GM12864 (cell line): ENCODE data around the gene ARMS2.

ENCODE experiments used
- DNase-seq: peaks from one replicate; pipeline ENCODE4 v3.0.0-alpha.2; 2011; ENCODE audit warnings: low read depth
- H3K4me3 ChIP-seq: 2 replicates; pipeline ENCODE4 v1.5.1; 2011; ENCODE audit warnings: mild to moderate bottlenecking, low read depth, low read length, control low read depth
- TF ChIP-seq, protein P1 (sequence below): IDR thresholded peaks from 2 replicates; pipeline ENCODE4 v1.5.1; 2011; ENCODE audit warnings: low read depth, mild to moderate bottlenecking, moderate library complexity, low read length, control low read depth, inconsistent platforms; ENCODE audit errors: missing control alignments

The ARMS2 gene

GRCh38 chr10:122450353-122450990, 4.0 kb upstream of the ARMS2 start:
- TF ChIP-seq, protein P1, sequence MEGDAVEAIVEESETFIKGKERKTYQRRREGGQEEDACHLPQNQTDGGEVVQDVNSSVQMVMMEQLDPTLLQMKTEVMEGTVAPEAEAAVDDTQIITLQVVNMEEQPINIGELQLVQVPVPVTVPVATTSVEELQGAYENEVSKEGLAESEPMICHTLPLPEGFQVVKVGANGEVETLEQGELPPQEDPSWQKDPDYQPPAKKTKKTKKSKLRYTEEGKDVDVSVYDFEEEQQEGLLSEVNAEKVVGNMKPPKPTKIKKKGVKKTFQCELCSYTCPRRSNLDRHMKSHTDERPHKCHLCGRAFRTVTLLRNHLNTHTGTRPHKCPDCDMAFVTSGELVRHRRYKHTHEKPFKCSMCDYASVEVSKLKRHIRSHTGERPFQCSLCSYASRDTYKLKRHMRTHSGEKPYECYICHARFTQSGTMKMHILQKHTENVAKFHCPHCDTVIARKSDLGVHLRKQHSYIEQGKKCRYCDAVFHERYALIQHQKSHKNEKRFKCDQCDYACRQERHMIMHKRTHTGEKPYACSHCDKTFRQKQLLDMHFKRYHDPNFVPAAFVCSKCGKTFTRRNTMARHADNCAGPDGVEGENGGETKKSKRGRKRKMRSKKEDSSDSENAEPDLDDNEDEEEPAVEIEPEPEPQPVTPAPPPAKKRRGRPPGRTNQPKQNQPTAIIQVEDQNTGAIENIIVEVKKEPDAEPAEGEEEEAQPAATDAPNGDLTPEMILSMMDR, result no peak
- DNase-seq, result no peak
- no peak overlapping the region for H3K4me3 ChIP-seq

GRCh38 chr10:122454071-122454470, 382 bp upstream of the ARMS2 start:
- DNase-seq, result no peak
- TF ChIP-seq, protein P1, result no peak
- H3K4me3 ChIP-seq, result no peak overlapping the region

DNA sequence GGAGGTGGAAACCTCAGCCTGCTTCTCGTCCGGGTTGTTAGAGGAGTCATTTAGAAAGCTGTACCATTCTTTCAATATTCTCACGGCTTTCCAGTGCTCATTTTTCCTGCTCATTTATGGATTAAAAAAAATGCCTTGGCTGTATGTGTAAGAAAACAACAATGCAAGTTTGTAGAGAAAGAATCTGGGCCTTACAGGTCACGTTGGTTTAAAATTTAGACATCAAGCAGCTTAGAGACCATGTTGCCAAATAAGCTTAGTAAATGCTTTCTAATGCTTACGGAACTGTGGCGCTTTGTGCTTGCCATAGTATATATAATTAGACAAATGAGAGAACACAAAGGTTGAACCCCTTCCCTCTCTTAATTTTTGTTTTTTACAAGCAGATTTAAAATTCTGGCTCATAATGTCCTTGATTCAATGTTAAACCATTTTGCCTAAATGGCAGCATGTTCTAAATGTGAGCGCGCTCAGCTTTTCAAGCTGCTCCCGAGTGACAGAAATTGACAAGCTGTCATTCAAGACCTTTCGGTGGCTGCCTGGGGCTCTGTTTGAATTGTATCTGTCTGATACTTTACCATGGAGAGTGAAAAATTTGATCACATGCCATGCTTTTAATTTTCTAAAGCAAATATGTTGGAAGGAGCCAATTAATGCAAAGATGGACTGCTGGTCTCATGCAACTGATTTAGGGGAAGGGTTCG, 1.1 kb downstream of the ARMS2 start:
- TF ChIP-seq, protein P1, result no peak
- no peak for DNase-seq
- H3K4me3 ChIP-seq, result no peak overlapping the region

GRCh38 chr10:122457934-122458333, 3.5 kb downstream of the ARMS2 start:
- no peak overlapping the region for H3K4me3 ChIP-seq
- DNase-seq, result no peak
- TF ChIP-seq, protein P1, result no peak

GRCh38 chr10:122458693-122459092, 4.2 kb downstream of the ARMS2 start:
- TF ChIP-seq, protein P1, result no peak
- no peak for DNase-seq
- H3K4me3 ChIP-seq, result no peak overlapping the region

DNA sequence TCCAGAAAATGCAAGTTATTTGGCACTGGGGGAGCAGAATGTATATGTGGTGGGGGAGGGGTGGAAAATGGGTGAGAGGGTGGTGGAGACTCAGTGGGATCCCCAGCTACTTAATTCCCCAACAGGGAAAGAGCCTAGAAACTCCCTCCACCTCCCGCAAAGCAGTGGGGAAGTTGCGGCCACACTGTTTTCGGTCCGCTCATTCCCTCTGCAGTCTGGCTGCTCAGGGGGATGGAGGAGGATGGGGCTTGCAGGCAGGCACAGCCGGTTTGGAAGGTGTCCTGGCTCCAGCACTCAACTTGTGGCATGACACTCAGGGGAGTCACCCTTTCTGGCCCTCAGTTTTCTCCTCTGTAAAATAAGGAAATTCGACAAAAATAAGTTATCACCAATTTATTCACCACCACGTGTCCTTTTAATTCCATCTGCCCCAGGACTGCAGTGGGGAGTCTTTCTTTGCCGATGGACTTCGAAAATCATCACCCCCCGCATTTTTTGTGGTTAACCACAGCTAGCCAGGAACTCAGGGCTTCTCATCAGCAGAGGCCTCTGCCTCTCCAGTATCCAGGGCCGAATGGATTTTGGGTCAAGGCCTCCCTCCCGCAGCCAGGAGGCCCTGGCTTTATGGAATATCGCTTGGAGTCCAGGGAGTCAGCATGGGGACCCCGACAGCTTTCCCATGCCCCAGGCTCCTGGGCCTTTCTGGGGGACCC, 5.3 kb downstream of the ARMS2 start:
- DNase-seq, result no peak
- TF ChIP-seq, protein P1, result no peak
- no peak overlapping the region for H3K4me3 ChIP-seq
